GM21576 (cell line): ENCODE data around the gene AS3MT.
"Not testable (repeated sequence)": the region's sequence is repeated elsewhere in the genome, so short reads cannot be mapped to it uniquely, and the experiment has no call there.

Source experiments
- ATAC-seq: cut with Tn5 transposase; IDR thresholded peaks from one replicate; pipeline ENCODE4 v1.9.1; 2021; ENCODE audit warnings: mild to moderate bottlenecking, moderate library complexity; ENCODE audit not compliant: unreplicated experiment

AS3MT gene

DNA sequence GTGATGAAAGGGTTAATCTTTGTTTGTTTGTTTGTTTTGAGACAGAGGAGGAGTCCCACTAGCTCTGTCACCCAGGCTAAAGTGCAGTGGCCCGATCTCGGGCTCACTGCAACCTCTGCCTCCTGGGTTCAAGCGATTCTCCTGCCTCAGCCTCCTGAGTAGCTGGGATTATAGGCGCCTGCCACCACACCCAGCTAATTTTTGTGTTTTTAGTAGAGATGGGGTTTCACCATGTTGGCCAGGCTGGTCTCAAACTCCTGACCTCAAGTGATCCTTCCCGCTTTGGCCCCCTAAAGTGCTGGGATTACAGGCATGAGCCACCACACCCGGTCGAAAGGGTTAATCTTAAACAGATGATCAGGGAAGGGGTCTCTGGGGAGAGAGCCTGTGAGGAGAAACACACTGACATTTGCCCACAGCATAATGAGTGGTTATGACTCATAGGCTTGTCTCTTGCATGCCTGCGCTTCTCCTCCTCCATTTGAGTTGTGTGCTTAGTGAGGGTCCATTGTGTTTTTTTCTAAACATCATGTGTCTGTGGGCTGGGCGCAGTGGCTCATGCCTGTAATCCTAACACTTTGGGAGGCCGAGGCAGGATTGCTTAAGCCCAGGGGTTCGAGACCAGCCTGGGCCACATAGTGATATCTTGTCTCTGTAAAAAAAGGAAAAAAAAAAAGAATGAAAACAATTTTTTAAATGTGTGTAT is 13.4 kb upstream of the AS3MT start:
- ATAC-seq, result not testable (repeated sequence)

DNA sequence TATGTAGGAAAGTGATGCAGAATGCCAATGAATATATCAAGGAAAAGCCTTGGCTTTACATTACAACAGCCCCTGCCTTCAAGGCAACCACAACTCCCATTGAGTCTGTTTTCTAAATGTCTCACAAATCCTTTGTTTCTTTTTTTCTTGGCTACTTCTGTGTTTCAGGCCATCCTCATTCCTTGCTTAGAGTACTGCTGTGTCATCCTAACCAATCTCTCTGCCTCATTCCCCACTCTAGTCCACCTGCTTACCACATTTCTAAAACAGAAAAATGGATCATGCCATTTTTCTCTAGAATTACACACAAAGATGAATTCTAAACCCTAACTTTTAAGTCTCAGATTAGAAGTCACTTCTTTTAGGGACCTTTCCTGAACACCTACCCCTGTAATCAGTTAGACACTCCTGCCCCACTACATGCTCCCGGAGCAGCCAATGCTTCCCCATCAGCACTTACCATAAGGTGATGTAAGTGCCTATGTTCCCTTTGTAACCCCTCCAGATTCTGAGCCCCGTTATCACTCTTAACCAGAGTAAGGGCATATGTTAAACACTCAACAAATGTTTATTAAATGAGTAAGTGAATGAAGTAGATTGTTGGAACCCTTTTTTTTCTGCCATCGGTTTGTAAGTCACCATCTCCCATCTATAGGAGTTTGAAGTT is 12.4 kb upstream of the AS3MT start:
- ATAC-seq, result no peak

DNA sequence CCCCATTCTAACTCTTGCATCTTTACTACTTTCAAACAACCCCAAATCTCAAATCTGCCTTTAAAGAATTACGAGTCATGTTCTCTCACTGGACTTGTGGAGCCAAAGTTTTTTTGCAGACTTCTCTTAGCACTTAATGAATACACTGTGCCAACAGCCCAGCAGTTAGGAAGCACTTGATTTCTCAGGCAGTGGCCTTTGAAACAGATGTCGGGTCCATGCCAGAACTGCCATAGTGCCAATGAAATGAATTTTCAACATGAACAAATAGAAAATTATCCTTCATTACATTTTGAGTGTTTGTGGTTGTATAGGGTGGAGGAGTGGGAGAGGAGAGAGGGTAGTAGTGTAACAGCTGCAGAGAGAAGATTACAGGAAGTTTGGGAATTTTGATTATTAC is 9.4 kb upstream of the AS3MT start:
- no peak for ATAC-seq

DNA sequence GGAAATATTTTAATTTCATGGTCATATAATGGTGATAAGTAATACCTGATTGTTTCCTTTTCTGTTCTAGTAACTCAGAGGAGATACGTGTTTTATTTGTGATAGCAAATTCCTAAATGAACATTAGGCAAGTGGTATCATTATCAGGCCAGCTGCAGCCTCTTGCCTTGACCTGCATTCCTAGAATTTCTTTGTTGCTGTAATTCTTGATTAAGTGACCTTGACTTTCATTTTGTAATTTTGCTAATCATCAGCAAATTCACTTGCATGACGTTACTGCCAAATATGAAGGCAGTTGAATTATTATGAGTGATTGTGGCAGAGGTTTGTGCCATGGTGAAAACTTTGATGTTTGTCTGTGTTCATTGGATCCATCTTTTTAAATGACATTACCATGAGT is 5.6 kb upstream of the AS3MT start:
- ATAC-seq, result no peak

DNA sequence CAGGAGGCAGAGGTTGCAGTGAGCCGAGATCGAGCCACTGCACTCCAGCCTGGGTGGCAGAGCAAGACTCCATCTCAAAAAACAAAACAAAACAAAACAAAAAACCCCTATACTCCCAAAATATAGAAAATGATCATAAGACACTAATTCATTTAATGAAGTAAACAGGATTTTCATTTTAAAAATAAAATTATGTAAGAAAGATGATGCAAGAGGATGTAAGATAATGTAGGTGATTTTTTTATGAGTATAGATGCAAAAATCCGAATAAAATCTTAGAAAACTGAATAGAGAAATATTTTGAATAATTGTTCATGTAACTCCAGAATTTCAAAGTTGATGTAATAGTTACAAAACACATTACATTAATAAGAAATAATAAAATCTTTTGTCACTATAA is 3.6 kb upstream of the AS3MT start:
- ATAC-seq, result no peak

DNA sequence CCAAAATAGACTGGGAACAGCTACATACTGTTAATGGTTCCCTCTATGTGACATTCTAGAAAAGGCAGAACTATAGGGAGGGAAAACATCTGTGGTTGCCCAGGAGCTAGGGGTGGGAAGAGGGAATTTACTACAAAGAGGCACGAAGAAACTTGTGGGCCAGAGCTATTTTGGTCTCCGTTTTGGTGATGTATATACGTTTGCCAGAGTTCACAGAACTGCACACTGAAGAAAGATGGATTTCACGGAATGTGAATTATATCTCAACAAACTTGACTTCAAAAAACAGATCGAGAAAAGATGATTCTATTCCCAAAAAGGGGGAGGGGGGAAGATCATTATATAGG is 386 bp upstream of the AS3MT start:
- no peak for ATAC-seq

DNA sequence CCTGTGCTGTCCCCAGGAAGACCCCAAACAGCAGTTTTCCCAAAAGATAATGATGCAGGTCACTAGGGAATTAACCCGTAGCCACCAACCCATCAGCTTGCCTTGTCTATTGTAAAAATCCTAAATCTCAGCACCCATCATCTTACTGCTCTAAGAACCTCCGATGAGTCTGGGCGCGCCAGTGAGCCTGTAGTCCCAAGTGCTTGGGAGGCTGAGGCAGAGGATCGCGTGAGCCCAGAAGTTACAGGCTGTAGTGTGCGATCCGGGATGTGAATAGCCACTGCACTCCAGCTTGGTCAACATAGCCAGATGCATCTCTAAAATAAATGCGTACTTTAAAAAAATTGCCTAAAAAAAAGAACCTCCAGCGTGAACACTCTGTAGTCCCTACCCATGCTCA is 951 bp downstream of the AS3MT start:
- ATAC-seq, result no peak

DNA sequence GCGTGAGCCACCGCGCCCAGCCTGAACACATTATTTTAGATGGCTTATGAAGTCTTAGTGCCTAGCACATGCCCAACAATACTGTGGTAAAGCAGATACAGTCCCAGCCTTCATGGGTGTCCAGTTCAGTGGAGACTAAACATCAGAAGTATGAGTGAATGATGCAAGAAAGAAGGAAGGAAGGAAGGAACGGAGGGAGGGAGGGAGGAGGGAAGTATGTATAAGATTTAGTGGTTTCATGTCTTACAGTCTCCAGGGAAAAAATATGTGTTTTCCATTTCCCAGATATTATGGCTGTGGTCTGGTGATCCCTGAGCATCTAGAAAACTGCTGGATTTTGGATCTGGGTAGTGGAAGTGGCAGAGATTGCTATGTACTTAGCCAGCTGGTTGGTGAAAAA is 2.9 kb downstream of the AS3MT start:
- no peak for ATAC-seq

DNA sequence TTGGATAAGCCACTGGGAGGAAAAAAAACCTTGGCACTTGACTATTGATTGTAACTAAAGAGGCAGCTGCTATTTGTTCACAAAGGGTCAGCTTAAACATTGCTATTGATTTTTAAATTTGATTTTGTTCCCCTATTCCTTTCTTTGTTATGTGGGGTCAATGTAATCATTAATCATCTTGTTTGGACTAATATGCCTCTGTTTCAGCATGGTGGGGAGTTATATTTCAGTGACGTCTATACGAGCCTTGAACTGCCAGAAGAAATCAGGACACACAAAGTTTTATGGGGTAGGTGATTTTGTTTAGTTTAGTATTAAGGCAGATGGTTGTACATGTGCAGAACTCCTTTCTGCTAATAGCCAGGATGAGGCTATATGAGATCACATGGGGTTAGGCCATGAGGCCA is 7.5 kb downstream of the AS3MT start:
- ATAC-seq, result no peak

DNA sequence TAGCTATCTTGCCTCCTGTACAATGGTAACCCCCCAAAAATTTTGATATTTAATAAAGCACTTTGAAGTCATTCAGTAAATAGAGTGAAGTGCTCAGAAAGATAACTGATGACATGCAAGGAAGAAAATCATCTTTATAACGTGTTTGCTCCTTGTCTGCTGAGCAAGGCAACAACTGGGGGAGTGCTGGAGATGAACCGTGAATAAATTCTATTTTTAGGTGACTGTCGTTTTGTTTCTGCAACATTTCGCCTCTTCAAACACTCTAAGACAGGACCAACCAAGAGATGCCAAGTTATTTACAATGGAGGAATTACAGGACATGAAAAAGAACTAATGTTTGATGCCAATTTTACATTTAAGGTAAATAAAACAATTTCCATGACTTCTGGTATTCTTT is 9.4 kb downstream of the AS3MT start:
- no peak for ATAC-seq

DNA sequence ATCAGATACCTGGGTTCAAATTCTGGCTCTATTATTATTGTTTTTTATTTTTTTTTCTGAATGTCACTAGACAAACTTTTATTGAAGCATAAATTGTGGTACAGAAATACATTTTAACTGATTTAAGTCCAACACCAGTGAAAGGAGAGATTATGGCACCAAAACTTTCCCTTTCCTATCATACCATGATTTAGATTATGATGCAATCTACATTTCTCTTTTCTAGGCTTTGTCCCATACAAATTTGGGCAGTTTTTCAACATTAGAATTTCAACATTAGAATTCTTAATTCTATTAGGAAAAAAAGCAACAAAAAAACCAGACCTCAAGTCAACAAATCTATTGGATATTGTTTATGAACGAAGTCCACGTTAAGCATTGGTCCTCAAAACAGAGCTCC is 11.0 kb downstream of the AS3MT start:
- ATAC-seq, result no peak

DNA sequence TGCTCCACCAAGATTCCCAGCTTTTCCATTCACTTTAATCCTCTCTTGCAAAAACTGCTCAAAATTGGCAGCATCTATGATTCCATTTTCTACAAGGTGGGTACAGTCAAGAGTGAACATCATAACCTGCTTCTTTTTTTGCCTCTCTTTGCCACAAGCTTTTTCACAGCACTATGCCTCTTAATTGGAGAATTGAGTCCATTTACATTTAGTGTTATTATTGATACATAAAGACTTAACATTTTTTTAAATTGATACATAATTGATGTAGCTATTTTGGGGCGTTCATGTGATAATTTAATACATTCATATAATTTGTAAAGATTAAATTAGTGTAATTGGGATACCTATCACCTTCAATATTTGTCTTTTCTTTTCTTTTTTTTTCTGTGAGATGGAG is 18.8 kb downstream of the AS3MT start:
- no peak for ATAC-seq

DNA sequence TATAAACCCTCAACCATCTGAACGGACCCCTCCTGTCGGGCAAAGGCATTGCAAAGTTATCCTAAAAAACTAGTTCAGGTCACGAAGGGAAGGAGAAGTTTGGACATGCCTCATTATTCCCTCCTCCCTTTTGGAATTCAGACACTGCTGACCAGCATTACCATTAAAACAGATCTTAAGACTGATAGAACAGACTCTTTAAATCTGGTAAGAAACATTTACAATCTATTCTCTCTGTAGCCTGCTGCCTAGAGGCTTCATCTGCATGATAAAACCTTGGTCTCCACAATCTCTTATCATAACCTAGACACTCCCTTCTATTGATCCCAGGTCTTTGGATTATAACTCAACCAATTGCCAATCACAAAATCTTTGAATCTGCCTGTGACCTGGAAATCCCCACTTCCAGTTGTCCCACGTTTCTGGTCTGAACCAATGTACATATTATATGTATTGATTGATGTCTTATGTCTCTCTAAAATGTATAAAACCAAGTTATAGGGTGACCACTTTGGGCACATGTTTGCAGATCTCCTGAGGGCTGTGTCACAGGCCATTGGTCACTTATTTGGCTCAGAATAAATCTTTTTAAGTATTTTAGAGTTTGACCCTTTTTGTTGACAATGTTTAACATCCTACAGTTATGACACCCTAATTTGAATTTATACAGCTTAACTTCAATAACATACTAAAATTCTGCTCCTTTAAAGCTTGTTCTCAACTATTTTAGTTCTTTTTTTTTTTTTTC is 25.4 kb downstream of the AS3MT start:
- ATAC-seq, result no peak

DNA sequence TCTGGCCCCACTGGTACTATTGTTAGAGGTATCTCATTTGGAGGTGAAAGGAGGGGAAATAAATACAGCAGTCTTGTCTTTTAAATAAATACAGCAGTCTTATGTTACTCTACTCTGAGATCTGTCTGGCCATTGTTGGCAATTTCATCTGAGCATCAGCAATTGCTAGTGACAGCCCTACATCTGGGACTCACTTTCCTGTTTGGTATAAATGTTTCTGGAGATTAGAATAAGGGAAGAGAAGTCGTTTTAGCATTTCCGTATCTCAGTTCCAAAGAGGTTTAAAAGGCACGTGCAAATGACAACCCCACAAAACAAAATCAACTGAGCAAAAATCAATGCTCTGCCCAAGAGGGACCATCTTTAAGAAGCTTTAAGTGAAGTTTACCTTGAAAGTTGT is 30.7 kb downstream of the AS3MT start:
- ATAC-seq, result no peak

DNA sequence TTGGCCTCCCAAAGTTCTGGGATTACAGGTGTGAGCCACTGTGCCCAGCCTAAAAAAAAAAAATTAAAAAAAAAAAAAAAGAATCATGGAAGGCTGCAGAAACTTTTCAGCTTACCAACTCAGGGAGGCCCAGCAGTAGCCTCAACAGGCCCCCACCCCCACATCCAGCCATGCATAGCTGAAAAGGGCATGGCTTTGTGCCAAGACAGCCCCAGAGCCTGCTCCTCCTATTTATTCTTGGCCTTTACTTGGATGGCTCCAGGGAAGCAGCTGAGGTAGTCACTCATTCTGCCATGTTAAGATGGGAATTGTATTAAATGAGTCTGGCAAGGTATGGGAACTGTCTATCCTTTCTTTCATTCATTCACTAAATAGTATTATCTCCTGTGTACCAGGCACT is 35.1 kb downstream of the AS3MT start:
- no peak for ATAC-seq

DNA sequence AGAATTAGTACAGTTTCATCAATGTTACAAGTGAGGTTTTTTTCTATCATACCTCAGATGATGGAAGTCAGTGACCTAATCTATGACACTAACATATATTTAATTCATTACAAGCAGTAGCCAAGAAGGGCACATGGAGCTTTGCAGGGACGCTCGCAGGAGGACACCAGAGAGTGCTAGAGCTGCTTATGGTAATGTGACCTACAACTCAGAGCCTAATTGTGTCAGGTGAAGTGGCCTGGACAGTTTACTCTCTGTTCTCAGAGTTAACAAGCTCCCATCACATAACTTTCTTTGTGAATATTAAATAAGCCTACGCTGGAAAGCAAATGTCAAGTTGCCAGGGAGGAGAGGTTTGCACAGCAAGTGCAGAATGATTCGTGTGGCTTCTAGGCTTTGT is 37.2 kb downstream of the AS3MT start:
- no peak for ATAC-seq

DNA sequence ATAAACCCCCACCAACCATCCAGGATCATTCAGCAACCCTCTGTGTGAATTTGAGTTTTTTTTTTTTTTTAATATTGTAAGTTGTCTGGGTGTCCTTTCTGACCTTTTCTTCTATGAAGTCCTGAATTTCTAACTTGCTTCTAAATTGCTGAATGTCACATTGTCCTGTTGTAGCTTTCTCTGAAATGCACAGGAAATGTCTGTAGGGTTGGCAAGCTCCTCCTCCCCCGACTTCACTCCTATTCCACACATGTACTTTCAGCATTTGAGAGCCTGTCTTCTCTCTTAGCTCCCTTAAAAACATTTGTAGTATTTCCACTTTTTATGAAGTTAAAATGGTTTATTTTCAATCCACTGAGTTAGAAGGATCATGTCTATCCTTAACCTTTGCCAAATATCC is 45.5 kb downstream of the AS3MT start:
- no peak for ATAC-seq

DNA sequence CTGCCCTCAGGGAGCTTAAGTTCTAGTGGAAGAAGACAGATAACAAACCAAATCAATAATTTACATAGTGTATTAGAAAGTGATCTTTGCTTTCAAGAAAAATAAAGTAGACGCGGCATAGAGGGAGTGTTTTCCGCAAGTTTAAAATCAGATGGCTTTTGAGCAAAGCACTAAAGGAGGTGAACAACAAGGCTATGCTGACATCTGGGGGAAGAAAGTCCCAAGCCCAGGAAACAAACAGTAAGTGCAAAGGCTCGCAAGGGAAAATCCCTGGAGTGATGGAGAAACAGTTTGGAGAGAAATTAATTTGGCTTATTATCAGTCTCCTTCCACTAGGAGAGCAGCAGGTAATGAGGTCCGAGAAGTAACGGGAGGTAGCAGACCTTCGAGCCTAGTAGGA is 46.9 kb downstream of the AS3MT start:
- no peak for ATAC-seq

DNA sequence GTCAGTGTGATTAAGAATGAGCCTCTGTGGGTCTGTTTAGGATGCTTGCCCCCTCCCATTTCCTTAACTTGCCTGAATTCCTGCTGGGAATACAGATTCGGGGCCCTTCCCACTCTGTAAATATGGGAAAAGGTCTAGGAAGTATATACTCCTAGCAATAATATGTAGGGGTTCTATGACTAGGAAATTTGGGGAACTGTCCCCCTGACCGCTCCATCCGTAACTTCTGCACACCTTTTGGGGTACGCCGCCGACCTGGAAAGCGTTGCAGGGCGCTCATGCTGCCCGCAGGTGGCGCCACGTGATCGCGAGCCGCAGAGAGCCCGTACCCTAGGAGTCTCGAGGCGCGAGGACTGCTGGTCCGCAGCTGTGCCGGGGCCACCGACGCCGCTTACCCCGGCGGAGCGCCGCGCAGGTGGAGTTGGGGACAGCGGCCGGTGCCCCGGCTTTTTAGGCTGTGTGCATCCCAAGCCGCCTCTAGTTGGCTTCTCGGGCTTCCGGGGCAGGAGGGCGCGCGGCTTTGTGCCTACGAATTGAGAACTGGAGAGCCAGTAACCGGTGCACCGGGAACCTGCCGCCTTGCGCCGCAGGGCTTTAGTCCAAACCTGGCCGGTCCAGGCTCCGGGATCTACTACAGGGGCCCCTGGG is 48.2 kb downstream of the AS3MT start:
- peak; percentile 46 for ATAC-seq

DNA sequence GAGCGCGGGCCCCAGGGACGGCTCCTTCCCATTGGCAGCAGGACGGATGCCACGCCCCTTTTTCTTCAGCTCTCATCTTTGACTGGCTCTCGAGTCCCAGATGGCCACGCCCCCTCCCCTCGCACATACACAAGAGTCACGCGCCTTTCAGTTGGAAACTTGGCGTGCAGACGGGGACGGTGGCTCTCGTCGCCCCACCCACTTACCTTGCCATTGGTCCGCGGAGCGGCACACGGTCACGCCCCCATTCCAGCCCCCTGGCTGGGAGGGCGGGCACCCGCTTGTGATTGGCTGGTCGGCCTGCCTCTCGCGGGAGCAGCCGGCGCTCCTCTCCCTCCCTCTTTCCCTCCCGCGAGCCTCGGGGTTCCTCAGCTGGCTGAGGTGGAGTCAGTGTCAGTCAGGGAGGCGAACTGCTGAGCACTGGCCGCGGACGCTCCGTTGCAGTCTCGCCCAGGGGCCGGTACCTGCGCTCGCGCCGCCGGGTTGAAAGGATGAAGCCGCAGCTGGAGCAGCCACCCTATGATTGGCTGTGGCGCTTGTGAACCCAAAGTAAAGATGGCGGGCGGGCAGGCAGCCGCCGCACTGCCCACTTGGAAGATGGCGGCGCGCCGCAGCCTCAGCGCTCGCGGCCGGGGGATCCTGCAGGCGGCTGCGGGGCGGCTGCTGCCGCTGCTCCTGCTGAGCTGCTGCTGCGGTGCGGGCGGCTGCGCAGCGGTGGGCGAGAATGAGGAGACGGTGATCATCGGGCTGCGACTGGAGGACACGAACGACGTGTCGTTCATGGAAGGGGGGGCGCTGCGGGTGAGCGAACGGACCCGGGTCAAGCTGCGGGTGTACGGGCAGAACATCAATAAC is 48.9 kb downstream of the AS3MT start, which contains the start of gene CNNM2:
Gene CNNM2 (plus strand): TSS at position 333 of the 855 bp plus-strand sequence. CDS start 187 bp downstream, at position 520.
- peak; percentile 87 for ATAC-seq

DNA sequence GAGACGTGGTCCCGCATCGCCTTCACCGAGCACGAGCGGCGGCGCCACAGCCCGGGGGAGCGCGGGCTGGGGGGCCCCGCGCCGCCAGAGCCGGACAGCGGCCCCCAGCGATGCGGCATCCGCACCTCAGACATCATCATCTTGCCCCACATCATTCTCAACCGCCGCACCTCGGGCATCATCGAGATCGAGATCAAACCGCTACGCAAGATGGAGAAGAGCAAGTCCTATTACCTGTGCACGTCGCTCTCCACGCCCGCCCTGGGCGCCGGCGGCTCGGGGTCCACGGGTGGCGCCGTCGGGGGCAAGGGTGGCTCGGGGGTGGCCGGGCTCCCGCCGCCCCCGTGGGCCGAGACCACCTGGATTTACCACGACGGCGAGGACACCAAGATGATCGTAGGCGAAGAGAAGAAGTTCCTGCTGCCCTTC is 49.6 kb downstream of the AS3MT start:
- ATAC-seq, result peak; percentile 2
